Stimulated activated CD4-positive, alpha-beta T cell treated with anti-CD3 and anti-CD28 coated beads, Interleukin-15, amount 100 ng/mL, for 24 hours (primary cell): ENCODE measurements around the gene WDTC1.
A peak's percentile ranks its signal among the peaks of the same experiment; 100 is the strongest.

Experiments used
- DNase-seq: peaks from one replicate; pipeline ENCODE4 v3.0.0-alpha.2; 2020

WDTC1 gene

DNA sequence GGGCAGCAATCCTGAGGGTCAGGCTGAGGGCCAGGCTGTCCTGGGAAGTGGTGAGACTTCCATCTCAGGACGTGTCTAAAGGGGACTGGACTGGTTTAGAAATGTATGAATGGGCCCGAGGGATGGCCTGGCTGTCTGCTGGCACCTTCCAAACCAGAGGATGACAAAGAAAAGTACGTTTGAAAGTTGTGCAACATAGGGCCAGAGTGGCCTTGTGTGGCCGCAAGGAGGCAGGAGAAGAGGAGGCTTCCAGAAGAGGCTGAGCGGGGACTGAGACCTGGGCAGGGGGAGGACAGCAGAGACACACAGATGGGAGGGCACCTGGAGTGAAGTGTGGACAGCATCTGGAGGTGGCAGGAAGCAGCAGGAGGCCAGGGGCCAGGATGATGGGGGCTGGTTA is 104.8 kb downstream of the WDTC1 start:
- no peak for DNase-seq

DNA sequence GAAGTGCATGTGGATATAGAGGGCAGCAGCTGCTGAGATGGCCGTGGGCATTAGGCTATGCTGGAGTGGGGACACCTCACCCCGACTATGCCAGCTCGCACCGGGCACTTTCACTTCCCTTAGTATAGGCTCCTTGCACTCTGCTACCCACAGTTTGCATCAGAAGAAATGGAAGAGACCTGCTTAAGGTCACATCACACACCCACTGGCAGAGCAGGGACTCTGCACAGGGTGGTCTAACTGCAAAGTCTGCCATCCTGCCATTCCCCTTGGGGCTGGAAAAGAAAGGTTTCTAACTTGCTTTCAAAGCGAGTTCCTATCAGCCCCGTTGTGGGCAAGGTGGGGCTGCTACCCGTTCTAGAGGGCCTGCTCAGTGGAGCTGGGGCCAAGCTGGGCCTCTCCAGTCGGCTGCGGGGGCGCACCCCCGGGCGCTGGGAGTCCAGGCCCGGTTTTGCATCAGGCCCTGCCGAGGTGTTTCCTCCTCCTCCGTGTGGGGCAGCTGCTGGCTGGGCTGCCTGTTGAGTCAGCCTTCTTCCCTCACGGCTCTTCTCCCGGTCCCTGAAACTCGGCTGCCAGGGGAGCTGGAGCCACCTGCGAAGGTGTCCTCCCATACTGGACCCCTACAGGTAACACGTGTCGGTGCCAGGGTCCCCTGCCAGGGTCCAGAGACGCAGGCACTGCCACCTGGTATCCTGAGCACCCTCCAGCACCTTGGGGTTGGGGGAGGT is 107.3 kb downstream of the WDTC1 start, which contains the start of gene SYTL1:
TSS of gene SYTL1 (plus strand) at position 498 of the 728 bp plus-strand sequence. CDS start 3,313 bp downstream, outside the sequence.
- DNase-seq, result peak; percentile 75

DNA sequence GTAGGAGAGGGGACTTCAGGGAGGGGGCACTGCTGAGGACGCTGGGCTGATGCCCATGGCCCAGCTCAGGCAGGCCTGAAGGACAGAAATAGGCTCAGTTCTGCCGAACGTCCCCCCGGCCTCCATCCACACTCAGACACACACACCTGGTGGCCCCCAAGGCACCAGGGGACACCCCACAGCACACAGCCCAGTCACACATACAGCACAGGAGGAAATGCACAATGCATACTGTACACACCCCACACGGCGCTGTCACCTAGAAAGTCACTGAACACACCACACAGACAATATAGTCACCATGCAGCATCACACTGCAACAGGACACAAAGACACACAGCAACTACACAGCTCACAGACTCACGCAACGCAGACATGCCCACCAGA is 108.0 kb downstream of the WDTC1 start:
- DNase-seq, result peak; percentile 56

DNA sequence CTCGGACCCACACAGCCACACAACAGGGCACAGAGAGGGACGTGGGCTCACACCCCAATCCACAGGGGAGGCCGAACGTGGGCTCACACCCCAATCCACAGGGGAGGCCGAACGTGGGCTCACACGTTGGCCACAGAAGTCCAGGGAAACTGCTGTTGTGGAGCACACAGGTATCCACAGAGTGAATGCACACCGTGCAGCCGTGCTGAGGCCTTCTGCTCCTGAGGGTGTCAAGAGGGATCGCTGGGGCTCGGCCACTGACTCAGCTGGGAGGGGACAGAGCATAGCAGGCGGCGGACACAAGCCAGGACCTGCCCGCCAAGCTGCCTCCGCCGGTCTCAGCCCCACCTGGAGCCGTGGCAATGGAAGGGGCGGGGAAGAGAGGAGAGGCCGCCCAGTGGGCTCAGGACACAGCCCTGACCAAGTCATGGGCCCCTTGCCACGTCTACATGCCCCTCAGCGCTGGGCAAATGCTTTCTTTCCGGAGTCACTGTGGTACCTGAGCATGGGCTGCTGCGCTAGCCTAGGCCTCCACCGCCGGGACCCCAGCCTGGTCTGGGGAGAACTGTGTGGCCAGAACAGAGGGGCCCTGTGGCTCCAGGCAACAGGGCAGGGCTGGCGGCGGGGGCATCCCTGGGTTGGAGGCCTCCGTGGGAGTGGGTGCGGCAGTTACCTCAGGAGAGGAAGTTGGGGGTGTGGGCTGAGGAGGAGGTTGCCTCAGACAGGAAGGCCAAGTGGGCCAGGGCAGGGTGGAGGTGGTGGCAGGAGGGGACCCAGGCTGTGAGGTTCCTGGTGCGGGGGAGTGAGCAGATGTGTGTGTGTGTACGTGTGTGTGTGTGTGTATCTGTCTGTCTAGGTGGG is 108.6 kb downstream of the WDTC1 start:
- DNase-seq, result peak; percentile 74

DNA sequence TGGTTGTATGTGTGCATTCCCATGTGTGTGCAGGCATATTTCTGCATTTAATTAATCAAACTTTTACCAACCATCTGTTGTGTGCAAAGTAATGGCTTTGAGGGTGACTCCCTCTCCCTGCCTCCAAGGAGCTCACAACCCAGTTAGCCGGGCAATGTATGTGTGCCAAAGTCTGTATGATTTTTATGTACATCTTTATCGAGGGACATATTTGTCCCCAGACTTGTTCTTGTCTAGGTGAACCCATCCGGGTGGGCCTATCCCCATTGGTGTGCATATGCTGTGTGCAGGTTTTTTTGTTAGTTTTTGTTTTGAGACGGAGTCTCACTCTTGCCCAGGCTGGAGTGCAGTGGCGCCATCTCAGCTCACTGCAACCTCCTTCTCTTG is 109.2 kb downstream of the WDTC1 start:
- DNase-seq, result no peak

DNA sequence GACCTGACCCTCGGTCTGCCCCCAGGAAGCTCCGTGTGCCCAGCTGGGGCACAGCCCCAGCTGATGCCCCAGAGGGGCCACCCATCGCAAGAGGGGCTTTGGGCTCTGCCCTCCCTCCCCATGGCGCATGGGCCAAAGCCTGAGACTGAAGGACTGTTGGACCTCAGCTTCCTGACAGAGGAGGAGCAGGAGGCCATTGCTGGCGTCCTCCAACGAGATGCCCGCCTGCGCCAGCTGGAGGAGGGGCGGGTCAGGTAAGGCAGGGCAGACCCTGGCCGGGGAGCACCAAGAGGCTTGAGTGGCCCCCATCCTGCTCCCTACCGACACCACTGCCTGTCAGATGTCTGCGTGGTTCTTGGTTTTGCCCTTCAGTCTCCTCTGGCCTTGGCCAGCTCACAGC is 110.8 kb downstream of the WDTC1 start:
- no peak for DNase-seq

DNA sequence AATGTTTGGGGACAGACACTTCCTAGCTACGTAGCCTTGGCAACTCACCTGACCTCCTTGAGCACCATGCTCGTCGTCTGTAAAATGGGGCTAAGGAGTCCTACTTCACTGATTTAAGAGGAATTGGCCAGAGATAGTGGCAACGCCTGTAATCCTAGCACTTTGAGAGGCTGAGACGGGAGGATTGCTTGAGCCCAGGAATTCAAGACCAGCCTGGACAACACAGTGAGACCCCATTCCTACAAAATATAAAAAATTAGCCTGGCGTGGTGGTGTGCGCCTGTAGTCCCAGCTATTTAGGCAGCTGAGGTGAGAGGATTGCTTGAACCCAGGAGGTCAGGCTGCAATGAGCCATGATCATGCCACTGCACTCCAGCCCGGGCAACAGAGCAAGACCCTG is 111.9 kb downstream of the WDTC1 start:
- no peak for DNase-seq

DNA sequence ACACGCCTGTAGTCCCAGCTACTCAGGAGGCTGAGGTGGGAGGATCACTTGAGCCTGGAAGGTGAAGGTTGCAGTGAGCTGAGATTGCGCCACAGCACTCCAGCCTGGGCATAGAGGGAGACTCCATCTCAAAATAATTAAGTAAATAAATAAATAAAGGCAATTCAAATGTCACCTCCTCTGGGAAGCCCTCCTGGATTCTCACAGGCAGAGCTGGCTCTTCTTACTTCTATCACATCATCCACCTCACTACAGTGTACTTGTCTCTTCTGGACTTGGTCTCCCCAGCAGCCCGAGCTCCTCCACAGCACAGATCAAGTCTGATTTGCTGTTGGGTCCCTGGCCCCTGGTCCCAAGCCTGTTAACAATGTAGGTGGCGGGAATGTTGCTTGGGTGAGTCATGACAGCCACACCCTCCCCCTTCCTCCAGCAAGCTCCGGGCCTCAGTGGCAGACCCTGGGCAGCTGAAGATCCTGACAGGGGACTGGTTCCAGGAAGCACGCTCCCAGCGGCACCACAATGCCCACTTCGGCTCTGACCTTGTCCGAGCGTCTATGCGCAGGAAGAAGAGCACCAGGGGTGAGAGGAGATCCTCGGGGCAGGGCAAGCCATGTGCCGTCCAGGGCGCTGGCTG is 112.7 kb downstream of the WDTC1 start:
- DNase-seq, result no peak

DNA sequence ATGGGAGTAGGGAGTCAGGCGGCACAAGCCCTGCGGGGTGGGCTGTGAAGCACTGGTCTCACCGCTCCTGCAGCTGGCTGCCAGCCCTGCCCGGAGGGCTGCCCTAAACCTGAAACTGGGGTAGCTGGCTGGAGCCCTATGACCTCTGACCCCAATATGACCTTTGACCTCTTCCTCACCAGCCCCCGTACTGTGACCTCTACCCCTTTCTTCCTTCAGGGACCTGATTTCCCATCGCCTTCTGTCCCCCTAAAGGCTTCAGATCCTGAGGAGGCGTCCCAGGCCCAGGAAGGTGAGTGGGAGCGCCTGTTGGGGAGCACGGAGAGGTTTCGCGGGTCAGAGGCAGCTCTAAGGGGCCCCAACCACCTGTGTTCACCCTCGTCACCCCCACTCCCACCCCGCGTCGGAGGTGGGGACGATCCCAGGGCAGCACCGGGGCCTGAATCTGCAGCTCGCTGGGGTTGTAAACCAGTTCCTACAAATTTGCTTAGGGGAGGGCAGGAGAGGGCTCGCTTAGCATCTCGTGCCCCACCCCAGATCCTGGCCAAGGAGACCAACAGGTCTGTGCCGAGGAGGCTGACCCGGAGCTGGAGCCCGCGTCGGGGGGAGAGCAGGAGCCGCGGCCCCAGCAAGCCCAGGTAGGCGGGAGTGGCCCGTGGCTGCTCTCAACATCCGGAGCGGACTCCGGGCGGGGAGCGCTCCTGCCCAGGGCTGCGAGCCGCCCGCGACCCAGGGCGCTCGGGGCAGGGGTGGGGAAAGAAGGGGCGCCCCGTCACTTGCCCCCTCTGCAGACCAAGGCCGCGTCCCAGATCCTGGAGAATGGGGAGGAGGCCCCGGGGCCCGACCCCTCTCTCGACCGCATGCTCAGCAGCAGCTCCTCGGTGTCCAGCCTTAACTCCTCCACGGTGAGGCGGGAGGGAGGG is 114.7 kb downstream of the WDTC1 start:
- peak; percentile 44 for DNase-seq

DNA sequence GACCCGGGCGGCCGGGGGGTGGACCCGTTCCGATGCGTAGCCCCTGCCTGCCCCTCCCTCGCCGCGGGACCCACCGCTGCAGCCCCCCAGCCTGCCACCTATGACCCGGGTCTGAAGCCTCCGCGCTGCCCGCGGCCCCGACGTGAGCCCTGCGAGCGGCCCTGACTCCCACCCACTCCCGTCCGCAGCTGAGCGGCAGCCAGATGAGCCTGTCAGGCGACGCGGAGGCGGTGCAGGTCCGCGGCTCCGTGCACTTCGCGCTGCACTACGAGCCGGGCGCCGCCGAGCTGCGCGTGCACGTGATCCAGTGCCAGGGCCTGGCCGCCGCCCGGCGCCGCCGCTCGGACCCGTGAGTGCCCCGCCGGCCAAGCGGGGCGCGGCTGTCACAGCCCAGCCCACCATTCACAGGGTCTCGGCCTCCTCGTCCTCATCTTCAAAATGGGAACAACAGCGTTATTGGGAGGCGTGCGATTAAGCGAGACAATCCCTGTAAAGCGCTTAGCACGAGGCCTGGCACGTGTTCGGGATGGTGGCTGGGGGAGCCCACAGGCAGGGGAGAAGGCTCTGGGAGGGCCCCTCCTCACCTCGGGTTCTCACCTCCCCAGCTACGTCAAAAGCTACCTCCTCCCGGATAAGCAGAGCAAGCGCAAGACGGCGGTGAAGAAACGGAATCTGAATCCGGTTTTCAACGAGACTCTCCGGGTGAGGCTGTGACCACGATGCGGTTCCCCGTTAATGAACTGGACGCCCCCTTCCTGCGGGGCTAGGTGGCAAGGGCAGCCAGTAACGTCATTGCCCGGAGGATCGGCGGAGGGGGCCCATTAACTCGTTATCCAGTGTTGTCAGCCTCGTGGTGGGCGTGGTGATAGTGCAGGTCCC is 115.6 kb downstream of the WDTC1 start:
- peak; percentile 34 for DNase-seq

DNA sequence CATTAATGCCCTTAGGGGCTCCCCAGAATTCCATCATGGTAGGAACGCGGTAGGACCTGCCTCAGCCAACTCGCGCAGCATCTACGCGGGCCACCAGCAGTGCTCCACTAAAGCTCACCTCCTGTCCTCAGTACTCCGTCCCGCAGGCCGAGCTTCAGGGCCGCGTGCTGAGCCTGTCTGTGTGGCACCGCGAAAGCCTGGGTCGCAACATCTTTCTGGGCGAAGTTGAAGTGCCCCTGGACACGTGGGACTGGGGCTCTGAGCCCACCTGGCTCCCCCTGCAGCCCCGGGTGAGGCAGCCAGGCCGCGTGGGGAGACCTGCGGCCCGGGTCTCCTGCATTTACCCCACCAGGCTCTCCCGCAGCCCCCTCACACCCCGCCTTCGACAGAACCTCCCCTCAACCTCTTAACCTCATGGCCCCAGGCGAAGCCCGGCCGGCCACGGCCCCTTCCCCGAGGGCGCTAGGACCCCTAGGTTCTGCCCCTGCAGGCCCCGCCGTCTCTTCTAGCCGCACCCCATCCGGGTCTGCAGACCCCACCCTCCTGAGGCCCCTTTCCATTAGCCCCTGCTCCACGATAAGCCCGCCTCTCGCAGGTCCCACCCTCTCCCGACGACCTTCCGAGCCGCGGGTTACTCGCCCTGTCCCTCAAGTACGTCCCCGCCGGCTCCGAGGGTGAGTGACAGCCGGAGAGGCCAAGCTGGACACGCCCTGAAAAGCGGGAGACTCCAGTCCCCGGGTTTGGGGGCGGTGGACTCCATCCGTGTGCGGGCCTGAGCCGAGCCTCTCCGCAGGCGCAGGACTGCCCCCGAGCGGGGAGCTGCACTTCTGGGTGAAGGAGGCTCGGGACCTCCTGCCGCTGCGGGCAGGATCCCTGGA is 116.5 kb downstream of the WDTC1 start:
- DNase-seq, result no peak

DNA sequence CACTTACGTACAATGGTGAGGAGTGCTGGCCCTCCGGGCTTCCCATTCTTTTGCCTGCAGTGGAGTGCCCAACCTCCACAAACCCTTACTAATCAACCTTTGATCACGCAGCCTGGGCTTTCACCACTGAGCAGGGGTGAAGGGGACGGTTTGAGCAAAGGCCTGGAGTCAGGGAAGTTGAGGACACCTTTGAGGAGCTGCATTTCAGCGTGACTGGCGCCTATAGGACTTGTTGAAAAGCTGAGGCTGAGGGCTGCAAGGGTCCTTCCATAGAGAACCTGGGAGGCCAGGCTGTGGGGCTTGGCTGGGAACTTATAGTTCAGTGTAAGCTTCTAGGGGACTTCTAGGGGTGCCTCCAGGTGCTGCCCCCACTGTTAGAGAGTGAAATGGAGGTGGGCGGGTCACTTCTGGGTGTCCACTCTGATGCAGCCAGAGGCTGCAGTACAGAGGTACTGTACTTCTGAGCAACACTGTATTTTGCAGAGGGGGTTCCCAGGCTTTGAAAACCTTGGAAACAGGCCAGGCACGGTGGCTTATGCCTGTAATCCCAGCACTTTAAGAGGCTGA is 117.2 kb downstream of the WDTC1 start:
- no peak for DNase-seq

DNA sequence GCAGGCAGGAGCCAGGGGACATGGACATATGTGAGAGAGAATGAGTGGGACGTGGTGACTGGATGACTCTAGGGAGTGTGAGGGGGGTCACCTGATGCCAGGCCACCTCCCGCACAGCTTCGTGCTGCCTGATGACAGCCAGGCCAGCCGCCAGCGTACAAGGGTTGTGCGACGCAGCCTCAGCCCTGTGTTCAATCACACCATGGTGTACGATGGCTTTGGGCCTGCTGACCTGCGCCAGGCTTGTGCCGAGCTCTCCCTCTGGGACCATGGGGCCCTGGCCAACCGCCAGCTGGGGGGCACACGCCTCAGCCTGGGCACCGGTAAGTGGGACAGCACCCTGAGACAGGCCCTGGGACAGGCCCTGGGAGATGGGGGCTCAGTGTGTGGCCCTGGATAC is 118.7 kb downstream of the WDTC1 start:
- DNase-seq, result no peak

DNA sequence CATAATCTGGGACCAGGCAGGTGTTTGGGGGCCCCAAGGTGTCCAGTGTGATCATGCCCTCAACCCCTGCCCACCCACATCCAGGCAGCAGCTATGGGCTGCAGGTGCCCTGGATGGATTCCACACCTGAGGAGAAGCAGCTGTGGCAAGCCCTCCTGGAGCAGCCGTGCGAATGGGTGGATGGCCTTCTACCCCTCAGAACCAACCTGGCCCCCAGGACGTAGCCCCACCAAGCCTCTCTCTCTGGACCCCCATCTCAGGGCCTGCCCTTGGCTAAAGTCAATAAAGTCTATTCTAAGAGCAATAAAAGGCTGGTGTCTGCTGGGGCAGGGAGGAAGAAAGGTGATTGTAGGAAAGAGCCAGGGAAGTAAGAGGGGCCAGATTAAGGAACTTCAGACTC is 119.2 kb downstream of the WDTC1 start:
- no peak for DNase-seq

DNA sequence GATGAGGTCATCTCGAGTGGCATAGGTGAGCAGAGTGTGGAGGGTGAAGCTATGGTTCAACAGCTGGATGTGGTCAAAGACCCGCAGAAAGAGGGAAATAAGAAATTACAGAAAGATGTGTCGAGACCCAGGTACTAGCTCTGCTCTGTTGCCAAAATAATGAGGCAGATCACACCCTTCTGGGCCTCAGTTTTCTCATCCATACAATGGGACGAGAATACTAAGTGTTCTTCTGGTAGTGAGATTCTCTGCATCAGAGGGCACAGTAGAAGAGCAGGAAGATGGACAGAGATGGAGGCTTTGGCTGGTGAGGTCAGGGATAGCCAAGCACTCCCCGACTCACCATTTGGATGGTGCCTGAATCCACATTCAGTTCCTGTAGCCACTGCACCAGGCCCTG is 121.3 kb downstream of the WDTC1 start:
- DNase-seq, result no peak

DNA sequence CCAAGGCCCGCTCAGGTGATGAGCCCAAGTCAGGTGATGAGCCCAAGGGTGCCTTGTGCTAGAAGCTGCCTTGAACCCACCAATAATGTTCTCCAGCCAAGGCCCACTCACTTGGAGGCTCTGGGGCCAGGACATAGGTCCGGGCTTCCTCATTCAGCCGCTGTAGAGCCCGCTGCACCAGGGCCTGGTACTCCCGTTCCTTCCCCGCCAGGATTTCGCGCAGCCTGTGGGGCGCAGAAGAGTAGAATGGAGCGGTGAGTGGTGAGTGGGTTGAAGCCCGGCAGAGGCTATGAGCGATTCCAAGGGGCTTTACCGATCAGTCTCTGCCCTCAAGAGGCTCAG is 121.8 kb downstream of the WDTC1 start:
- DNase-seq, result no peak

DNA sequence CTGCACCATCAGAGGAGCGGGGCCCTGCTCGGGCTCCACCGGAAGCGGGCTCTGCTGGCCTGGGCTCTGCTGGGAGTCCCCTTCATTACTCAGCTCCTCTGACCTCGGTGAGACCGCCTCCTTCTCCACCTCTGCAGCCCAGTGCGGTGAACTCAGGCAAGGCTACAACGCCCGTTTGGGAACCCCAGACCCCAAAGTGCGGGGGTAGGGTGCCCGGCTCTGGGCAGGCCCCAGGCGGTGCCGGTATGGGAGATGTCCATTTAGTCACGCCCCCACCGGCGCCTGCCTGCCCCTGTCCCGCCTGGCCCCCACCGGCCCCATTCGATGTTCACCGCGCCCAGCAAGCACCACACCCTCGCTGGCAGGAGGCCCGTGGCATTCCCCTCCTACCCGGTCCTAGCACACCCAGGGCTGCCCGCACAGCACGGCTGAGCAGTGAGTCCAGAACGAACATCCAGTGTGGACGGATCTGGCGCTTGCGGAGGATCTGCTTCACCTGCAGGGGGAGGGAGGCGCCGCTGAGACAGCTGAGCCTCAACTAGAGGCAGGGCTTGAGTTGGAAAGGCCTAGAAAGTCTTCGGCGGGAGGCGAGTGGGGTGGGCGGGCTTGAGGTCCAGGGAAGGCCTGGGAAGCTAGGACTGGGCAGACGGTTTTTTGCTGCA is 122.3 kb downstream of the WDTC1 start:
- peak; percentile 61 for DNase-seq

DNA sequence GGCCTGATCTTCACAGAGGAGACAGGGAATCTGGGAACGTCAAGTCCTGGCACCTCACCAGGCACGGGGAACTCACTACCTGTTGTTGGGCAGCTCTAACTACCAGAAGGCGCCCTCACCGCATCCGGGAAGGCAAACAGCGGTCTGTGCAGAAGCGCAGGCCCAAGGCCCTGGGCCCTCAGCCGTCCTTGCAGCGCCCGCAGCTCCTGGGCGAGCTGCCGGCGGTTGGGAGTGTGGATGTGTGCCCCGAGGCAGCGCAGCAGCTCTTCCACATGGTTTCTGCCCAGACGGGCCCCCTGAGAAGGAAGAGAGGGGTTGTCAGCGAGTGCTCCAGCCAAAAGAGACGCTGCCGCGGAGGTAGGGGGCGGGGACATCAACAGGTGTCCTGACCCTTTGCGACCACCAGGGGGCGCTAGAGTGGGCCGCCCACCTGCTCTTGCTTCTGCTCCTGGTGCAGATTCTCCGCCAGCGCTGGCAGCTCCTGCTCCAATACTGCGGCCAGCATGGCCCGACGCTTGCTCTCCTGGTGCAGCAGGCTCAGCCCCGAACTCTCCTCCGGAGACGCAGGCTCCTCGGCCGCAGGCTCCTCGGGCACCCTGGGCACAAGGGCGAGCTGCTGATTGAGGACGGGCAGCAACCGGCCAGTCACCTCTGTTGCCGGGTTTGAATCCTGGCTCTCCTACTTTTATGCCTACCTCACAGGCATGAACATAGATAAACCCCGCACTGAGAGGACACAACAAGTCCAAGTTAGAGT is 123.0 kb downstream of the WDTC1 start:
- DNase-seq, result peak; percentile 83
